Measurements from ENCODE around the gene ENOSF1. TPM values are rescaled to one million over a fixed set of nuclear protein-coding genes. Genes with fewer than 3 reads are reported as not detected.

ENOSF1 gene
- total RNA-seq, 4 donors from 2014 or later: 31.7 to 104 (median 45.2) TPM

- no peak for ATAC-seq (ENCODE audit: low FRiP score)
- no peak for DNase-seq (ENCODE audit: low spot score)
- TF ChIP-seq CTCF (IDR thresholded peaks at IDR 0.05): no peak
These were observed 67.9 kb downstream of the ENOSF1 start for GRCh38 chr18:644395-645004.

DNA sequence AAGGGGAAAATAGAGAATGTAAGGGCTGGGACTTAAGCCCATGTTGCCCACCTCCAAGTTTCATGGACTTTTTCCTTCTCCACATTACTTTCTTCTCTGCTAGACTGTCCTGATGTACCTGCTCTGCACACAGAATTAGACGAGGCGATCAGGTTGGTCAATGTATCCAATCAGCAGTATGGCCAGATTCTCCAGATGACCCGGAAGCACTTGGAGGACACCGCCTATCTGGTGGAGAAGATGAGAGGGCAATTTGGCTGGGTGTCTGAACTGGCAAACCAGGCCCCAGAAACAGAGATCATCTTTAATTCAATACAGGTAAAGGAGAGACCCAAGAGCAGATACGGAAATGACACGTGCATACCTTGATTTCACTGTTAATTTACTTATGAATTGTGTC, 71.2 kb downstream of the ENOSF1 start:
- ATAC-seq (ENCODE audit: low FRiP score): no peak
- TF ChIP-seq CTCF (IDR thresholded peaks at IDR 0.05): no peak
- no peak for DNase-seq (ENCODE audit: low spot score)

- TF ChIP-seq CTCF (IDR thresholded peaks at IDR 0.05): no peak
- ATAC-seq (ENCODE audit: low FRiP score): no peak
- DNase-seq (ENCODE audit: low spot score): no peak
These were observed 77.3 kb downstream of the ENOSF1 start for GRCh38 chr18:635171-635570.

- TF ChIP-seq CTCF (IDR thresholded peaks at IDR 0.05): no peak
These were observed 77.8 kb downstream of the ENOSF1 start for GRCh38 chr18:634551-635045.

GRCh38 chr18:631560-631959, 80.9 kb downstream of the ENOSF1 start:
- no peak for ATAC-seq (ENCODE audit: low FRiP score)
- DNase-seq (ENCODE audit: low spot score): no peak
- no peak for TF ChIP-seq CTCF (IDR thresholded peaks at IDR 0.05)

More at GRCh38 chr18:634551-635045, 77.8 kb downstream of the ENOSF1 start:
- ATAC-seq (ENCODE audit: low FRiP score): no peak
- DNase-seq (ENCODE audit: low spot score): no peak

DNA sequence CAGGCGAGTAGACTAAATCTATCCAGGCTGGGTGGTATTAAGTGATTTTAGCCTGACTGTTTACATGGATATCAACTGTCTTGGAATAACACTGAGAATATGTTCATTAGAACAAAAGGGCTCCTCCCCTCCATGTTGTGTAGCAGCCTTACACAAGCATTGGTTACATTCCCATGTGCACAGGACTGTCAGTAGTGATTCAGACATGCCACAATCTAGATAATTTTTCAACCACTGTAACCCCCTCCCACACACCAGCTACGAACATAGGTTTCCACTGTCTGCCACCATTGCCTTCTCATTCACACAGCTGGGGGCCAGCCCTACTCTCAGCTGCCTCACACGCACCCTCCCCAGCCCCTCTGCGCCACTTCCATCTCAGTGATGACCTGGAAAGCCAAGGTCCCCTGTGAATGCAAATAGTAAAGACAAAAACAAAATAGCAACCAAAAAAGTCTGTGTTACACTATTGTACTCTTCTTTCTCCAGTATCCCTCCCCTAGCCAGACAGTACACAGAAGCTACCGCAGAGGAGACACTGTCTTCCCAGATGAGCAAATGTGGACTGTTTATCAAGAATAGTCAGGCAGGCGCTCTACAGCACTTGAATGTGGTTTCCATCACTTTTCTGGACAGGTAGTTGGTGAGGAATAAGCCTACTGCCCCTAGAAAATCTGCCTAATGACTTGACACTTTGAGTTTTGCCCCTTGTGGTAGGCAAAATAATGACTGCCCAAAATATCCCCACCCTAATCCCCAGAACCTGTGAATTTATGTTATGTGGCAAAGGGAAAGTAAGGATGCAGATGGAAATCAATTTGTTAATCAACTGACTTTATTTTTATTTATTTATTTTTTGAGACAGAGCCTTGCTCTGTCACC, 82.9 kb downstream of the ENOSF1 start:
- TF ChIP-seq CTCF (IDR thresholded peaks at IDR 0.05): no peak
- DNase-seq (ENCODE audit: low spot score) (no peak), ATAC-seq (ENCODE audit: low FRiP score) (no peak)
